H1 (cell line): ENCODE measurements around the gene SORBS1. TPM values are rescaled to one million over a fixed set of nuclear protein-coding genes. Genes with fewer than 3 reads are reported as not detected.

Source experiments
- CTCF ChIA-PET: fragments of 300-600 bp; sonication (Branson Sonifier 250); formaldehyde crosslinking; loops from one replicate; lab custom pipeline; 2021; ENCODE audit not compliant: partially characterized antibody; lab: Charles Lee
- POLR2A ChIA-PET: fragments of 300-600 bp; sonication (Branson Sonifier 250); formaldehyde crosslinking; loops from one replicate; lab custom pipeline; 2021; ENCODE audit warnings: inconsistent platforms; ENCODE audit not compliant: partially characterized antibody; lab: Charles Lee
- DNase-seq, 2 experiments: peaks; one replicate each; pipeline versions ENCODE4 v3.0.0 to v3.0.0-alpha.2; 2010 to 2022; ENCODE audit warnings: low spot score in 2 of 2, low read depth in 1 of 2, mixed read lengths in 1 of 2
- FAIRE-seq: peaks from 2 replicates; lab custom pipeline; 2011; peaks lifted over from hg19 to GRCh38; lab: Jason Lieb, UNC
- H2AFZ ChIP-seq: 2 replicates; pipeline ENCODE4 v1.8.1; 2012; ENCODE audit warnings: low read length, inconsistent platforms
- H2AK5ac ChIP-seq: 2 replicates; pipeline ENCODE4 v1.6.1; 2013; ENCODE audit warnings: low read depth, low read length
- H2BK120ac ChIP-seq: replicated peaks from 2 replicates; pipeline ENCODE3; 2013; ENCODE audit warnings: low read depth, low read length, inconsistent platforms
- H2BK12ac ChIP-seq: 2 replicates; pipeline ENCODE4 v1.6.1; 2013; ENCODE audit warnings: low read depth, low read length
- H2BK15ac ChIP-seq: 2 replicates; pipeline ENCODE4 v1.6.1; 2013; ENCODE audit warnings: low read length
- H2BK20ac ChIP-seq: 2 replicates; pipeline ENCODE4 v1.6.1; 2013; ENCODE audit warnings: low read length
- H2BK5ac ChIP-seq: 2 replicates; pipeline ENCODE4 v1.6.1; 2013; ENCODE audit warnings: low read depth, low read length
- H3K14ac ChIP-seq: 2 replicates; pipeline ENCODE4 v1.6.1; 2013; ENCODE audit warnings: inconsistent platforms; ENCODE audit not compliant: insufficient read length
- H3K18ac ChIP-seq: 2 replicates; pipeline ENCODE4 v1.6.1; 2013; ENCODE audit warnings: low read length; ENCODE audit errors: extremely low read depth
- H3K23ac ChIP-seq: 2 replicates; pipeline ENCODE4 v1.6.1; 2013; ENCODE audit warnings: inconsistent platforms; ENCODE audit not compliant: insufficient read length
- H3K23me2 ChIP-seq: 2 replicates; pipeline ENCODE4 v1.6.1; 2013; ENCODE audit warnings: low read depth, low read length
- H3K27ac ChIP-seq: 2 replicates; pipeline ENCODE4 v1.6.1; 2011; ENCODE audit warnings: low read depth, low read length, inconsistent platforms
- H3K27me3 ChIP-seq, 4 experiments: replicated peaks in 1 of 4; 1 replicate in 1 of 4; 2 replicates in 3 of 4; pipeline versions ENCODE4 v1.6.1 to v1.8.1; 2011 to 2013; ENCODE audit warnings: low read length in 3 of 4, mild to moderate bottlenecking in 3 of 4, inconsistent platforms in 2 of 4, mixed read lengths in 2 of 4, moderate library complexity in 1 of 4; ENCODE audit not compliant: control insufficient read depth in 3 of 4, insufficient read depth in 3 of 4; ENCODE audit errors: extremely low read depth in 1 of 4
- H3K36me3 ChIP-seq, 4 experiments: 2 replicates each; pipeline versions ENCODE4 v1.6.1 to v1.8.1; 2011 to 2013; ENCODE audit warnings: mild to moderate bottlenecking in 4 of 4, low read length in 3 of 4, moderate library complexity in 2 of 4, control low read depth in 1 of 4, inconsistent platforms in 1 of 4; ENCODE audit not compliant: insufficient read depth in 4 of 4, control insufficient read depth in 2 of 4
- H3K4ac ChIP-seq: replicated peaks from 2 replicates; pipeline ENCODE3; 2013; ENCODE audit warnings: low read length, low read depth, mixed read lengths, inconsistent platforms; ENCODE audit not compliant: insufficient read length
- H3K4me1 ChIP-seq, 4 experiments: replicated peaks in 1 of 4; 1 replicate in 1 of 4; 2 replicates in 3 of 4; pipeline versions ENCODE4 v1.6.1 to v1.8.1; 2011 to 2013; ENCODE audit warnings: low read length in 3 of 4, inconsistent platforms in 2 of 4, mixed read lengths in 1 of 4; ENCODE audit not compliant: insufficient read depth in 4 of 4, control insufficient read depth in 3 of 4
- H3K4me2 ChIP-seq, 2 experiments: 2 replicates each; pipeline versions ENCODE4 v1.6.1 to v1.8.1; 2011 to 2013; ENCODE audit warnings: low read depth in 2 of 2, low read length in 2 of 2, control low read depth in 1 of 2, inconsistent platforms in 1 of 2, mild to moderate bottlenecking in 1 of 2; ENCODE audit not compliant: insufficient read depth in 1 of 2
- H3K4me3 ChIP-seq, 4 experiments: fragments of 200-600, 300-600 bp in 1 of 4; sonication (generic), shearing (Covaris generic), sonication (Bioruptor Twin) in 1 of 4; 2 replicates each; pipeline versions ENCODE4 v1.5.1 to v1.8.1; 2011 to 2016; ENCODE audit warnings: low read length in 4 of 4, low read depth in 3 of 4, control low read depth in 2 of 4, inconsistent platforms in 2 of 4, mild to moderate bottlenecking in 2 of 4, mixed read lengths in 1 of 4, moderate library complexity in 1 of 4; ENCODE audit not compliant: insufficient read depth in 2 of 4; ENCODE audit errors: extremely low read depth in 1 of 4
- H3K56ac ChIP-seq: replicated peaks from 2 replicates; pipeline ENCODE3; 2013; ENCODE audit warnings: low read depth, mild to moderate bottlenecking, mixed read lengths, low read length, inconsistent platforms; ENCODE audit not compliant: insufficient read length
- H3K79me1 ChIP-seq: 2 replicates; pipeline ENCODE4 v1.6.1; 2013; ENCODE audit warnings: low read depth, low read length, control low read depth
- H3K79me2 ChIP-seq, 2 experiments: 2 replicates each; pipeline versions ENCODE4 v1.6.1 to v1.8.1; 2012 to 2013; ENCODE audit warnings: low read length in 2 of 2, mild to moderate bottlenecking in 2 of 2, inconsistent platforms in 1 of 2; ENCODE audit not compliant: insufficient read depth in 2 of 2, control insufficient read depth in 1 of 2
- H3K9ac ChIP-seq, 4 experiments: replicated peaks in 1 of 4; 1 replicate in 1 of 4; 2 replicates in 3 of 4; pipeline versions ENCODE4 v1.6.1 to v1.8.1; 2011 to 2013; ENCODE audit warnings: low read depth in 3 of 4, low read length in 3 of 4, control low read depth in 2 of 4, mild to moderate bottlenecking in 2 of 4, moderate library complexity in 2 of 4, inconsistent platforms in 1 of 4; ENCODE audit errors: extremely low read depth in 1 of 4
- H3K9me3 ChIP-seq, 2 experiments: 2 replicates each; pipeline versions ENCODE4 v1.6.1 to v1.8.1; 2012 to 2013; ENCODE audit warnings: mild to moderate bottlenecking in 2 of 2, moderate library complexity in 2 of 2, control low read depth in 1 of 2, inconsistent platforms in 1 of 2, low read depth in 1 of 2, low read length in 1 of 2, mixed read lengths in 1 of 2; ENCODE audit not compliant: insufficient read depth in 2 of 2
- H4K20me1 ChIP-seq, 2 experiments: replicated peaks in 1 of 2; 2 replicates each; pipeline versions ENCODE3 to v1.8.1; 2011 to 2013; ENCODE audit warnings: inconsistent platforms in 2 of 2, low read length in 2 of 2, mild to moderate bottlenecking in 1 of 2; ENCODE audit not compliant: insufficient read depth in 2 of 2, control insufficient read depth in 1 of 2
- H4K5ac ChIP-seq: 2 replicates; pipeline ENCODE4 v1.6.1; 2013; ENCODE audit warnings: low read length, low read depth, mixed read lengths, inconsistent platforms; ENCODE audit not compliant: insufficient read length
- H4K8ac ChIP-seq: 2 replicates; pipeline ENCODE4 v1.8.0; 2013; ENCODE audit warnings: mild to moderate bottlenecking, moderate library complexity, low read length, inconsistent platforms; ENCODE audit not compliant: insufficient read depth; ENCODE audit errors: extremely low read depth
- H4K91ac ChIP-seq: replicated peaks from 2 replicates; pipeline ENCODE3; 2013; ENCODE audit warnings: low read length, mixed read lengths, inconsistent platforms; ENCODE audit not compliant: insufficient read length
- ASH2L ChIP-seq: fragments of 200-600, 300-600 bp; sonication (generic); IDR thresholded peaks from one replicate; pipeline ENCODE4 v1.7.1; 2017; ENCODE audit warnings: low read length
- CTBP2 ChIP-seq: IDR thresholded peaks from 2 replicates; pipeline ENCODE4 v1.7.0; 2011; ENCODE audit warnings: borderline replicate concordance, mild to moderate bottlenecking, moderate library complexity, mixed read lengths, low read length; ENCODE audit not compliant: insufficient read depth, insufficient read length
- E2F6 ChIP-seq: IDR thresholded peaks from 2 replicates; pipeline ENCODE4 v1.6.1; 2012; ENCODE audit warnings: inconsistent platforms
- EZH2 ChIP-seq: fragments of 200-600 bp; sonication (generic); IDR thresholded peaks from 2 replicates; pipeline ENCODE4 v1.7.1; 2012; ENCODE audit warnings: low read depth, mild to moderate bottlenecking, moderate library complexity, low read length, inconsistent platforms; ENCODE audit not compliant: severe bottlenecking
- HDAC2 ChIP-seq, 2 experiments: fragments of 300-600 bp in 1 of 2; sonication (generic) in 1 of 2; IDR thresholded peaks; 2 replicates each; pipeline ENCODE4 v1.6.1; 2011 to 2012; ENCODE audit warnings: low read depth in 2 of 2, low read length in 2 of 2, mild to moderate bottlenecking in 2 of 2, moderate library complexity in 2 of 2, borderline replicate concordance in 1 of 2, inconsistent platforms in 1 of 2
- JUN ChIP-seq: IDR thresholded peaks from 2 replicates; pipeline ENCODE4 v1.6.1; 2011; ENCODE audit warnings: low read depth, mild to moderate bottlenecking, improper control_type of control experiment, low read length
- SP4 ChIP-seq: IDR thresholded peaks from 2 replicates; pipeline ENCODE4 v1.6.1; 2012; ENCODE audit warnings: low read length, inconsistent platforms
- SRF ChIP-seq: IDR thresholded peaks from 2 replicates; pipeline ENCODE4 v1.6.1; 2011; ENCODE audit warnings: mild to moderate bottlenecking, low read depth, low read length, moderate library complexity
- SUZ12 ChIP-seq: fragments of 200-600 bp; sonication (generic); IDR thresholded peaks from 2 replicates; pipeline ENCODE4 v1.6.1; 2012; ENCODE audit warnings: mild to moderate bottlenecking, inconsistent platforms, low read length, moderate library complexity, mixed read lengths
- TAF7 ChIP-seq: optimal IDR thresholded peaks from 2 replicates; pipeline ENCODE3; 2011; ENCODE audit warnings: low read depth, mild to moderate bottlenecking, inconsistent platforms, low read length, moderate library complexity, borderline replicate concordance
- TBP ChIP-seq: IDR thresholded peaks from 2 replicates; pipeline ENCODE4 v1.6.1; 2011; ENCODE audit warnings: low read depth, low read length, improper control_type of control experiment
- WGBS, 2 experiments: shearing (Covaris generic) in 1 of 2; methylation state at CpG; one replicate each; pipeline versions ENCODE4 v1.1.6 to v1.1.7; 2013 to 2015; ENCODE audit warnings: low lambda C conversion rate in 2 of 2, mixed read lengths in 2 of 2, inconsistent platforms in 1 of 2, low coverage in 1 of 2, missing lambda C conversion rate in 1 of 2; ENCODE audit not compliant: insufficient replicate concordance in 2 of 2, insufficient coverage in 1 of 2, insufficient read length in 1 of 2; ENCODE audit errors: extremely low coverage in 1 of 2, missing lambda C conversion rate in 1 of 2; 5-methylcytosine and 5-hydroxymethylcytosine counted together
- polyA plus RNA-seq, 7 experiments: library from polyadenylated mRNA; depleted of rRNA in 3 of 7; stranded (reverse) in 5 of 7; unstranded in 2 of 7; fragments of >200 nt in 5 of 7; fragments of 200-250 nt in 2 of 7; gene quantifications; 1 replicate in 5 of 7; 2 replicates in 1 of 7; 4 replicates in 1 of 7; pipeline versions ENCODE4 v1.2.1 to v1.2.3, GENCODE V29; 2011 to 2013; ENCODE audit warnings: missing spikeins in 2 of 7, mixed read lengths in 2 of 7
- total RNA-seq: library from RNA; stranded (reverse); fragmentation: NEBNext Ultra II Directional; extraction: Animal tissue kit (Norgen Biotek cat#: 25700); gene quantifications from 2 replicates; pipeline ENCODE4 v1.2.1, GENCODE V29; 2021

Gene SORBS1
- total and polyA plus RNA-seq, 2 of the 8 experiments (the other 6 are each of a cell fraction or from before 2014, with no cell fraction given): 16.0 to 35.0 TPM

GRCh38 chr10:95485056-95485844 is 75.9 kb downstream of the SORBS1 start:
- H3K27ac ChIP-seq: no peak overlapping the region
- TF ChIP-seq SUZ12 (no peak), EZH2 (no peak), CTBP2 (no peak), HDAC2 (IDR thresholded peaks at IDR 0.05; ENCODE audit: borderline replicate concordance in 1 of 2, low read depth in 2 of 2, low read length in 2 of 2) (no peak), SP4 (no peak), E2F6 (no peak), JUN (no peak), TBP (no peak), SRF (no peak), TAF7 (no peak), ASH2L (no peak)

More at GRCh38 chr10:95485056-95485844, 75.9 kb downstream of the SORBS1 start:
- POLR2A ChIA-PET: interaction anchor here (1.1 kb wide), 1 partner anchor 8 kb away, joined by 3 read pairs; no protein-coding TSS in a partner anchor
- H3K23ac ChIP-seq: no peak overlapping the region
- H3K9ac ChIP-seq: no peak overlapping the region
- H3K79me1 ChIP-seq: no peaks in the 10 kb centered on the region; the same call in 1 of the 2 replicates
- FAIRE-seq (no peak), DNase-seq (no peak)
- no peak overlapping the region for H3K4ac ChIP-seq
- H3K4me3 ChIP-seq: no peak overlapping the region
- H4K91ac ChIP-seq: no peak overlapping the region
- H3K14ac ChIP-seq: no peak overlapping the region
- no peak overlapping the region for H2BK15ac ChIP-seq
- H4K5ac ChIP-seq: no peak overlapping the region
- H3K23me2 ChIP-seq: no peaks in the 10 kb centered on the region
- 95% methylated on average over 4 of the region's 4 CpGs; no CpG with 5 or more reads in 1 of the 2 experiments for WGBS, 2 experiments
- no peak overlapping the region for H3K18ac ChIP-seq
- no peak overlapping the region for H2BK20ac ChIP-seq
- H2AK5ac ChIP-seq: no peak overlapping the region
- H3K4me2 ChIP-seq: no peak overlapping the region
- peaks cover 0 to 3% (median 0%) of the 10 kb centered on the region in 4 experiments; a peak in 1 of 8 replicates for H3K36me3 ChIP-seq
- peaks cover 0 to 14% of the 10 kb centered on the region in 2 experiments; a peak in 2 of 4 replicates for H3K79me2 ChIP-seq
- H3K4me1 ChIP-seq: peaks cover 0 to 16% (median 4%) of the 10 kb centered on the region in 4 experiments; a peak in 5 of 7 replicates
- CTCF ChIA-PET: interaction anchor here (1.1 kb wide), 1 partner anchor 56 kb away, joined by 3 read pairs; no protein-coding TSS in a partner anchor
- H2BK120ac ChIP-seq: no peak overlapping the region
- H4K8ac ChIP-seq: no peak overlapping the region
- H4K20me1 ChIP-seq: peaks cover 2% of the 10 kb centered on the region in 2 experiments
- H3K56ac ChIP-seq: no peak overlapping the region
- H2AFZ ChIP-seq: no peak overlapping the region
- no peak overlapping the region for H2BK5ac ChIP-seq
- no peak overlapping the region for H2BK12ac ChIP-seq
- H3K27me3 ChIP-seq: no peaks in the 10 kb centered on the region
- no peaks in the 10 kb centered on the region for H3K9me3 ChIP-seq
